ENCODE results near the gene PTPRM. TPM values are rescaled to one million over a fixed set of nuclear protein-coding genes. Genes with fewer than 3 reads are reported as not detected.

Gene PTPRM
- total RNA-seq, 1 donor from 2014 or later, result 131 TPM

- H3K4me3 Mint-ChIP-seq (ENCODE audit: unreplicated experiment), result no peak overlapping the region
- peak overlapping the region; percentile 49 for H3K27ac Mint-ChIP-seq (ENCODE audit: unreplicated experiment)
- no peak for TF ChIP-seq CTCF (IDR thresholded peaks at IDR 0.05)
- H3K9me3 Mint-ChIP-seq (ENCODE audit: low read depth), result no peaks in the 10 kb centered on the region
- H3K36me3 Mint-ChIP-seq (ENCODE audit: low read depth), result peaks cover 7% of the 10 kb centered on the region
- no peaks in the 10 kb centered on the region for H3K27me3 Mint-ChIP-seq (ENCODE audit: low read depth)
- DNase-seq (ENCODE audit: low spot score), result no peak
- peaks cover 15% of the 10 kb centered on the region for H3K4me1 Mint-ChIP-seq (ENCODE audit: low read depth)
Measured at GRCh38 chr18:8283891-8284585, 716.9 kb downstream of the PTPRM start.

- H3K4me1 Mint-ChIP-seq (ENCODE audit: low read depth), result peaks cover 15% of the 10 kb centered on the region
- H3K4me3 Mint-ChIP-seq (ENCODE audit: unreplicated experiment), result no peak overlapping the region
- H3K27me3 Mint-ChIP-seq (ENCODE audit: low read depth), result no peaks in the 10 kb centered on the region
- H3K36me3 Mint-ChIP-seq (ENCODE audit: low read depth), result peaks cover 7% of the 10 kb centered on the region
- no peak overlapping the region for H3K27ac Mint-ChIP-seq (ENCODE audit: unreplicated experiment)
- no peaks in the 10 kb centered on the region for H3K9me3 Mint-ChIP-seq (ENCODE audit: low read depth)
- no peak for TF ChIP-seq CTCF (IDR thresholded peaks at IDR 0.05)
- DNase-seq (ENCODE audit: low spot score), result no peak
Measured at GRCh38 chr18:8286303-8286702, 719.2 kb downstream of the PTPRM start.

GRCh38 chr18:8287196-8287885 is 720.2 kb downstream of the PTPRM start:
- Mint-ChIP-seq H3K27me3 (ENCODE audit: low read depth) (no peaks in the 10 kb centered on the region), H3K9me3 (ENCODE audit: low read depth) (no peaks in the 10 kb centered on the region), H3K4me1 (ENCODE audit: low read depth) (peaks cover 15% of the 10 kb centered on the region), H3K4me3 (ENCODE audit: unreplicated experiment) (no peak overlapping the region), H3K36me3 (ENCODE audit: low read depth) (peaks cover 6% of the 10 kb centered on the region), H3K27ac (ENCODE audit: unreplicated experiment) (no peak overlapping the region)
- DNase-seq (ENCODE audit: low spot score), result no peak
- no peak for TF ChIP-seq CTCF (IDR thresholded peaks at IDR 0.05)

- no peak overlapping the region for H3K4me3 Mint-ChIP-seq (ENCODE audit: unreplicated experiment)
Measured at GRCh38 chr18:8288472-8289195, 721.5 kb downstream of the PTPRM start.

More at GRCh38 chr18:8288472-8289195, 721.5 kb downstream of the PTPRM start:
- Mint-ChIP-seq H3K36me3 (ENCODE audit: low read depth) (peaks cover 3% of the 10 kb centered on the region), H3K4me1 (ENCODE audit: low read depth) (peaks cover 15% of the 10 kb centered on the region), H3K27me3 (ENCODE audit: low read depth) (no peaks in the 10 kb centered on the region), H3K27ac (ENCODE audit: unreplicated experiment) (no peak overlapping the region), H3K9me3 (ENCODE audit: low read depth) (no peaks in the 10 kb centered on the region)
- DNase-seq (ENCODE audit: low spot score), result no peak
- no peak for TF ChIP-seq CTCF (IDR thresholded peaks at IDR 0.05)
